Measurements from ENCODE around the gene PLD1.
"Not testable (repeated sequence)": the region's sequence is repeated elsewhere in the genome, so short reads cannot be mapped to it uniquely, and the experiment has no call there.

Gene PLD1, protein sequence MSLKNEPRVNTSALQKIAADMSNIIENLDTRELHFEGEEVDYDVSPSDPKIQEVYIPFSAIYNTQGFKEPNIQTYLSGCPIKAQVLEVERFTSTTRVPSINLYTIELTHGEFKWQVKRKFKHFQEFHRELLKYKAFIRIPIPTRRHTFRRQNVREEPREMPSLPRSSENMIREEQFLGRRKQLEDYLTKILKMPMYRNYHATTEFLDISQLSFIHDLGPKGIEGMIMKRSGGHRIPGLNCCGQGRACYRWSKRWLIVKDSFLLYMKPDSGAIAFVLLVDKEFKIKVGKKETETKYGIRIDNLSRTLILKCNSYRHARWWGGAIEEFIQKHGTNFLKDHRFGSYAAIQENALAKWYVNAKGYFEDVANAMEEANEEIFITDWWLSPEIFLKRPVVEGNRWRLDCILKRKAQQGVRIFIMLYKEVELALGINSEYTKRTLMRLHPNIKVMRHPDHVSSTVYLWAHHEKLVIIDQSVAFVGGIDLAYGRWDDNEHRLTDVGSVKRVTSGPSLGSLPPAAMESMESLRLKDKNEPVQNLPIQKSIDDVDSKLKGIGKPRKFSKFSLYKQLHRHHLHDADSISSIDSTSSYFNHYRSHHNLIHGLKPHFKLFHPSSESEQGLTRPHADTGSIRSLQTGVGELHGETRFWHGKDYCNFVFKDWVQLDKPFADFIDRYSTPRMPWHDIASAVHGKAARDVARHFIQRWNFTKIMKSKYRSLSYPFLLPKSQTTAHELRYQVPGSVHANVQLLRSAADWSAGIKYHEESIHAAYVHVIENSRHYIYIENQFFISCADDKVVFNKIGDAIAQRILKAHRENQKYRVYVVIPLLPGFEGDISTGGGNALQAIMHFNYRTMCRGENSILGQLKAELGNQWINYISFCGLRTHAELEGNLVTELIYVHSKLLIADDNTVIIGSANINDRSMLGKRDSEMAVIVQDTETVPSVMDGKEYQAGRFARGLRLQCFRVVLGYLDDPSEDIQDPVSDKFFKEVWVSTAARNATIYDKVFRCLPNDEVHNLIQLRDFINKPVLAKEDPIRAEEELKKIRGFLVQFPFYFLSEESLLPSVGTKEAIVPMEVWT

DNA sequence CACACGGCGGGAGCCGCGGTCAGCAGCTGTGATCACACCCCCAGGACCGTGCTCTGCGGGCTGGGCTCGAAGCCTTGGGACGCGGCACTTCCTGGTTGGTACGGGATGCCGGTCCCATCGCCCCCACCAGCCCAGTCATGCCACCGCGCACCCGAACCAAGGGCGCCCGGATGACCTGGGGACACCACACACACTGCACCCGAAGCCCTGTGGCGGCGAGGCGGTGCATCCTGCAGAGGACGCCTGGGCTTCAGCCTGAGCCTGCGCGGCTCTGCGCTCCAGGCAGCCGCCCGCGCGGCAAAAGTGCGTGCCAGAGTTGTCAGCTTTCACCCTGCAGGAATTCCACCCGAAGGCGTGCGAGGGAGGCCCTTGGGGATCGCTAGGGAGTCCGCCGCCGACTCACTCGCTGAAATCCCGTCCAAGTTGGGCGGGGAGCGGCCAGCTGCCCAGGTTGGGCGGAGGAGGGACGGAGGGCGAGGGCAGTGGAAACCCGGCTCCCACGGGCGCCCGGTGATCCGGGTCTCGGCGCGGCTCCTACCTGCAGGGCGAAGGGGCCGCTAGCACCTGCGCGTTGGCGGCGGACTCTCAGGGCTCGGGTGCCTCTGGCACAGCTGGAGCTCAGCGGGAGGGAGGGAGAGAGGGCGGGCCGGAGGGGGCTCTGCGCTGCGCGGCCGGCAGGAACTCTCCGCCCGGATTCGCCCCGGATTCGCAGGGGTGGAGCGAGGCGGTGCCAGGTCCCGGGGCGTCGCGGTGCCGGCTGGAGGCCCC, at the start of gene PLD1:
Gene PLD1 (minus strand): TSS at position 623 of the 768 bp plus-strand sequence. CDS start 72,432 bp downstream, outside the sequence.
- peak; percentile 84 for DNase-seq (ENCODE audit: low spot score)
- no peak for FAIRE-seq

DNA sequence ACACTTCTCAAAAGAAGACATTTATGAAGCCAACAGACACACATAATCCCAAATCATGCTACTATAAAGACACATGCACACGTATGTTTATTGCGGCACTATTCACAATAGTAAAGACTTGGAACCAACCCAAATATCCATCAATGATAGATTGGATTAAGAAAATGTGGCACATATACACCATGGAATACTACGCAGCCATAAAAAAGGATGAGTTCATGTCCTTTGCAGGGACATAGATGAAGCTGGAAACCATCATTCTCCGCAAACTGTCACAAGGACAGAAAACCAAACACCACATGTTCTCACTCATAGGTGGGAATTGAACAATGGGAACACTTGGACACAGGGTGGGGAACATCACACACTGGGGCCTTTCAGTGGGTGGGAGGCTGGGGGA, 48.5 kb upstream of the PLD1 start:
- not testable (repeated sequence) for FAIRE-seq; DNase-seq (ENCODE audit: low spot score)

DNA sequence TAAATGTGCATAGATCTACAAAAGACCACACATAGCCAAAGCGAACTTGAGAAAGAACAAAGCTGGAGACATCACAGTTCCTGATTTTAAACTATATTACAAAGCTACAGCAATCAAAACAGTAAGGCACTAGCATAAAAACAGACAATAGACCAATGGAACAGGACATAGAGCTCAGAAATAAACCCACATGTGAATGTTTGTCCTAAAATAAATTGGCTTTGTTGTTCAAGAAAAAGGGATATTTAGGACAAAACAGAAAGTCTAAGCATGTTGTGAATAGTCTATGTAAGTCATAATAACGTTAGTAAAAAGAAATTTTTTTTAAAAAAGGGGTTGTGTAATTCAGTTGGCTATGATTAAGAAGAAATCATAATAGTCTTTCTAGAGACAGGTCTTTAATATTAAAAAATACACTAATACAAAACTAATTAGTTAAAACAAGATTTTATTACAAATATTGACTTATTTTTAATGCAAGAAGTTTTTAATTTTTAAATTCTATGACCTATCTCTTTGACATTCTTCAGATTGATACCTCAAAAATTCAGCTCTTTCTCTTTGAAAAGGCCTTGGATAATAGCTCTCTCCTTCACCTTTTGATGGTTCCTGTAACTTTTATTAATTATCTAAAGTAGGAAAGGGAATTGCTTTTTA, 44.5 kb upstream of the PLD1 start:
- FAIRE-seq = no peak
- no peak for DNase-seq (ENCODE audit: low spot score)

DNA sequence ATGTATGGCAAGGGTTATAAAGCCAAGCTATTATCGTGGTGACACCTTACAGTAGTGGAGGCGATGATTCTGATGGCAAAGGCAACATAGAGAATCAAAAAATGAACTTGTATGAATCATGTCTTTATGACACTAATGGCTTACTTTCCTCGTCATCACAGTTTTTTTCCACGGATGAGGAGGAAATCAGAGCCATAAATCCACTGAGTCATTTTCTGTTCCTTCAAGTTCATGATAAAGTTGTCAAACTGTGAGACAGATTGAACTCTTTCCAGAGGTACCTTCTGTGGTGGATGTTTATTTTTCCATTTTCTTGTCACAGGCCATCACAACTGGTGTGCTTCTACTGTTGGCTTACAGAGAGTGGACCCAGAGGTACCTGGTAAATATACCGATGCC, 41.4 kb upstream of the PLD1 start:
- no peak for DNase-seq (ENCODE audit: low spot score)
- no peak for FAIRE-seq

GRCh38 chr3:171850960-171851659, 40.8 kb upstream of the PLD1 start:
- DNase-seq (ENCODE audit: low spot score) = no peak

DNA sequence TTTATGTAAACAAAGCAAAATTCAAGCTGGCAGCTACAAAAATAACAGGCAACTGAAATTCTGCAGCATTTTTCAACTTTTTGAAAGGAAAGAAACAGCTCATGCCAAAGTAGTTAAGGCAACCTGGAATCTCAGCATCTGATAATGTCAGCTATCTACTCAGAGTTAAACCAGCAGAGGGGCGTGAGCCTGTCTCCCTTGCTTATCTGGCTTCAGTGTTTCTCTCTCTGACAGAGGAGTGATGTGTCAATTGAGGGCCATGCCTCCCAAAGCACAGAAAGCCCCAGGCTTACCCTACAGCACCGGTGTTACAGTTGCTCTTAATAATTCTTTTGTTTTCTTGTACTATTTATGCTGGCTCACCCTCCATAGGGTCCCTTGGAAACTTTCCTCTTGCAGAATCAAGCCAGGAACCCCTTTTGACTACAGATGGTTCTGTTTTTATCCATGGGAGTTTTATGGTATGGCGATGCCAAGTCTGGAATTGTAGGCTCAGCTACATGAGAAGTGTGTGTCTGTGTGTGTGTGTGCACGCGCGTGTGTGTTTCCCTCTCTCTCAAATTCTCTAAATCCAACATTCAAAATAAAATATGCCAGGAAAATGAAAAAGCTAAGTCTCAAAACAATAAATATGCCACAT, 40.2 kb upstream of the PLD1 start:
- DNase-seq (ENCODE audit: low spot score) (no peak), FAIRE-seq (no peak)

More at GRCh38 chr3:171850960-171851659, 40.8 kb upstream of the PLD1 start:
- no peak for FAIRE-seq

DNA sequence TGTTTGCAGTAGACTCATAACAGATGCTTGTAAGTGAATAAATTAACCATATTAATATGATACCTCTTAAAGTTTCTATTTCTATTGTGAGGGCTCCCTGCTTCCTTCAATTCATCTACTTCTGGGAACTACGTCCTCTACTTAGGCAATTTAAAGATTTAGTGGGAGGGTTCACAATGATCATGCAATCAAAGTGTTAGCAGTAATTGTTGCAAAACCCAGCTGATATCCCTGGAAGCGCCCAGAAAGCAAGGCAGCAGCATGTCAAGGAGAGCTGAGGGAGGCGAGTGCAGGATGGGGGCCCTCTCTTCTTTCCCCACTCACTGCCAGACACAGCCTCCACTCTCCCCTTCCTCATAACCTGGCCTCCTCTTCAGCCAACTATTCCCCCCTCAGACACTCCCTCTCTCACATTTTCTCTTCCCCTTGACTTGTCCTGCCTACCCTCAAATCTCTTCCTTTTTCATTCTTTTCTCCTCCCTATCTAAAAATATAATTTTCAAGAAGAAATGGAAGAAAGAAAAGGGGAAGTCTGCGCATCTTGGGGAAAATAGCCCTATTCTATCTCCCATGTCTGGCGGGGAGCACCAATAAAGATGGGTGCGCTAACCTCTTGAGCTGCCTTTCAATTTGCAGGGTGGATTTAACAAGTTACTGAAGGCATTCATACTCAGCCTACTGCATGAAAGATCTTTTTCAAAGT, 39.5 kb upstream of the PLD1 start:
- no peak for DNase-seq (ENCODE audit: low spot score)
- no peak for FAIRE-seq

DNA sequence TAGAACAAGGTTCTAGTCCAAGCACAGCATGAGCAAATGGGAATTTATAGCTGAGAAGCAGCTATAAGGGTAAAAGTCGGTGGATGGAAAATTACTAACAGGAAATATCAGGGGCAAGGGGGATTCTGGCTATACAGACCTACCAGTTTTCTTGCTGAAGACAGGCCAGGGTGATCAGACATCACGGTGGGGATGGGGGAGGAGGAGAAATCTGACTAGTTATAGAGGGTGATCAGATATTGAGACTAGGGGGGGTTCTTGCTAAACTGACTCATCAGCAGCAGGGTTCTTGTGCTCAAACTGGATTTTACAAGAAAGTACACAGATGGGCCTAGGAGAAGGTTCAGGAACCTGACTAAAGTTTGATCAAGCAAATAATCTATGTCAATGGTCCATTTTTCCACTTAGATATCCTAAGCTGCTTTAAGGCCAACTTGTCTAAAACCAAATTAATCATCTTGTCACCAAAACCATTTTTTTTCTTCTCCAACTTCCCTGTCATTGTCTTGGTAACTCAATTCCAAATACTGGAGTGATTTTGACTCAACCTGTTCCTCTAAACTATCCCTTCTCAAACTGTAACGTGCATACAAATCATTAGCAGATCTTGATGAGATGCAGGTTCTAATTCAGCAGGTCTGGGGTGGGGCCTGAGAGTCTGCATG, 37.4 kb upstream of the PLD1 start:
- DNase-seq (ENCODE audit: low spot score) (no peak), FAIRE-seq (no peak)

- no peak for DNase-seq (ENCODE audit: low spot score)
- FAIRE-seq = no peak
Observed at GRCh38 chr3:171847133-171847532, 36.9 kb upstream of the PLD1 start.

- FAIRE-seq (no peak), DNase-seq (ENCODE audit: low spot score) (peak; percentile 29)
Observed at GRCh38 chr3:171846597-171846996, 36.3 kb upstream of the PLD1 start.

- FAIRE-seq (no peak), DNase-seq (ENCODE audit: low spot score) (no peak)
Observed at GRCh38 chr3:171845481-171846284, 35.4 kb upstream of the PLD1 start.

- FAIRE-seq (no peak), DNase-seq (ENCODE audit: low spot score) (peak; percentile 17)
Observed at GRCh38 chr3:171844873-171845272, 34.6 kb upstream of the PLD1 start.

DNA sequence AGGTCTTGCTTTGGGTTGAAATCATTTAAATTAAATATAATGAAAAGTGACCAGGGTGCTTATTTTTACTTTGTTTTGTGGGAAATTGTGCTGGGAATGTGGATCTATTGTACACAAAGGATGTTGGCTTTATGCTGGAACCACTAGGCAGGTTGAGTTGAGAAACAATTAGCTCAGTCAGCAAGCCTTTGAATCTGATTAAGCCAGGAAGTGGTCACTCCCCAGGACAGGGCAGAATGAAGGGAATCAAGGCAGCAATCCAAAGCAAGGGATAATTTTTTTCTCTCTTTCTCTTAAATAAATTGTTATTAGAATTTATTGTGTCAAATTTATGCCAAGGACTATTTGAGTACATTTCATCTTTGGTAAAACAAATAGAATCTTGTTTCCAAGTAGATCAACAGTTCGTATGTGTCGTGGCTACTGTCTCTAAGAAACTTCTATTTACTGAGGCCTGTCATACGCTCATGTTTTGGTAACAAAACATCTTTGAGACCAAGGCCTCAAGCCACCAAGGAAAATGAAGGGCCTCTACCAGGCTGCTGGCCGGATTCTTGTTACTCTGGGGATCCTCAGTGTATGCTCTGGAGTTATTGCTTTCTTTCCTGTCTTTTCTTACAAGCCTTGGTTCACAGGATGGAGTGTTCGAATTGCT, 32.7 kb upstream of the PLD1 start, which contains the start of gene TMEM212:
Gene TMEM212 (plus strand): TSS at position 486 of the 655 bp plus-strand sequence. CDS start 35 bp downstream, at position 521.
- DNase-seq (ENCODE audit: low spot score) (peak; percentile 21), FAIRE-seq (no peak)

- FAIRE-seq (no peak), DNase-seq (ENCODE audit: low spot score) (no peak)
Observed at GRCh38 chr3:171841620-171842000, 31.3 kb upstream of the PLD1 start.

DNA sequence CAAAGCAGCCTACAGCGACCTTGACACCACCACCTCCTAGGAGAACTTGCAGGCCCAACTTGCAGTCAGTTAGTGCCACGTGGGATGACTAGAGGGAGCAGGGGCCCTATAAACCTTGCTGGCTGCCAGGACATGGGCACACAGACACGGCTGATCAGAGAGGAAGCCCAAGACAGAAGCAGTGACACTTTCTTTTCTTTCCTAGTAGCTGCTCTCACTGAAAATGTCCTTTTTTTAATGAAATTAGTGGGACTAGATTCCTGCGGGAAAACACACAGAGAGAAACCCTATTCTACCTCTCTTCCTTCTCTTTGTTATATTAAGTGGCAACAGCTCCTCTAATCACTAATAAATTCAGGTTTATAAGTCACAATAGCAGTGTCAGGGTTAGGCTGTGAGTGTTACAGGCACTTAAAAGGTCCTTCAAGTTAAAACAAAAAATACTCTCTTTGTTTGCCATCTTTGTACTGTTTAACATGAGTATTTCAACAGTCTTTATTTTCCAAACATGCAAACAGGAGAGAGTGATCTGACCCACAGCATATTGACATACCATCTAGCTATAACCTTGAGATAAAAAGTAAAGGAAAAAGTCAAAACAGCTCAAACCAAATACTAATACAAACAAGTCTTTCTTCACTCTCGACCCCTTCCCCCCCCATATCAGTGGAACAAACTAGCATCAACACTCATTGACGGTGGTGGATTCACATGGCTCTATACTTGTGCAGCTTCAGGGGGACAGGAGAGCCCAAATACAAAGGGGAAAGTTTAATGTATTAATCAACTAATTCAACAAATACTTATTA, 30.7 kb upstream of the PLD1 start:
- FAIRE-seq (no peak), DNase-seq (ENCODE audit: low spot score) (no peak)

- FAIRE-seq (no peak), DNase-seq (ENCODE audit: low spot score) (no peak)
Observed at GRCh38 chr3:171840445-171840810, 30.1 kb upstream of the PLD1 start.
